ENCODE measurements around the gene SLC22A31. TPM values are rescaled to one million over a fixed set of nuclear protein-coding genes. Genes with fewer than 3 reads are reported as not detected.
A peak's percentile ranks its signal among the peaks of the same experiment; 100 is the strongest.

Gene SLC22A31
- total and polyA plus RNA-seq, 9 of the 15 experiments (the other 6 are each of a cell fraction or from before 2014, with no cell fraction given) = 0.29 to 2.2 (median 0.47) TPM; not detected in 3

- 0 out of 2 replicates have a peak, but pooled peaks have one; percentile 5 for TF ChIP-seq THAP12 (CRISPR knock-in tag; IDR thresholded peaks at IDR 0.05)
- TF ChIP-seq CBFA2T2 (conservative IDR thresholded peaks at IDR 0.05) = no peak
- no peak for TF ChIP-seq MCM2 (IDR thresholded peaks at IDR 0.05; ENCODE audit: low read depth)
- TF ChIP-seq HBP1 (CRISPR knock-in tag; IDR thresholded peaks at IDR 0.05) = no peak
- no peak for TF ChIP-seq ADNP (tag; IDR thresholded peaks at IDR 0.05)
- 0 out of 2 replicates have a peak, but pooled peaks have one; percentile 37 for TF ChIP-seq RERE (CRISPR knock-in tag; IDR thresholded peaks at IDR 0.05; ENCODE audit: borderline replicate concordance)
- TF ChIP-seq SIN3A (IDR thresholded peaks at IDR 0.05; ENCODE audit: borderline replicate concordance in 2 of 2, control insufficient read depth in 1 of 2, low read depth in 2 of 2, low read length in 2 of 2) = no peak
- TF ChIP-seq E2F3 (CRISPR knock-in tag; IDR thresholded peaks at IDR 0.05) = no peak
- TF ChIP-seq NCOA6 (IDR thresholded peaks at IDR 0.05) = no peak
- no peak for TF ChIP-seq FOXO4 (CRISPR knock-in tag; IDR thresholded peaks at IDR 0.05)
- TF ChIP-seq DDX20 (tag; IDR thresholded peaks at IDR 0.05; ENCODE audit: low read depth) = no peak
- no peak for TF ChIP-seq ZBTB43 (CRISPR knock-in tag; IDR thresholded peaks at IDR 0.05)
- TF ChIP-seq JUN (IDR thresholded peaks at IDR 0.05; ENCODE audit: borderline replicate concordance, low read depth, low read length) = no peak; the same call in 1 of the 2 replicates
- 0 out of 2 replicates have a peak, but pooled peaks have one; percentile 70 for TF ChIP-seq JUN (CRISPR knock-in tag; IDR thresholded peaks at IDR 0.05; ENCODE audit: borderline replicate concordance)
Observed at GRCh38 chr16:89167425-89167941, 32.9 kb downstream of the SLC22A31 start (continued).
